ENCODE measurements around the gene CD48. TPM values are rescaled to one million over a fixed set of nuclear protein-coding genes. Genes with fewer than 3 reads are reported as not detected.

CD48 gene
- total RNA-seq, 1 donor from 2014 or later, result not detected

GRCh38 chr1:160681891-160682140, 29.8 kb downstream of the CD48 start:
- TF ChIP-seq CTCF (IDR thresholded peaks at IDR 0.05; ENCODE audit: unreplicated experiment), result no peak
- no peak for DNase-seq (ENCODE audit: low spot score)
- no peak overlapping the region for H3K4me3 Mint-ChIP-seq (ENCODE audit: unreplicated experiment)
- no peak overlapping the region for H3K27ac Mint-ChIP-seq (ENCODE audit: unreplicated experiment)
- H3K36me3 Mint-ChIP-seq (ENCODE audit: low read depth, unreplicated experiment), result peaks cover 4% of the 10 kb centered on the region
- peaks cover 4% of the 10 kb centered on the region for H3K27me3 Mint-ChIP-seq (ENCODE audit: unreplicated experiment)
- H3K9me3 Mint-ChIP-seq (ENCODE audit: unreplicated experiment), result no peaks in the 10 kb centered on the region
- peaks cover 20% of the 10 kb centered on the region for H3K4me1 Mint-ChIP-seq (ENCODE audit: unreplicated experiment)

GRCh38 chr1:160681066-160681890, 30.3 kb downstream of the CD48 start:
- peak; percentile 93 for DNase-seq (ENCODE audit: low spot score)
- H3K4me3 Mint-ChIP-seq (ENCODE audit: unreplicated experiment), result peak overlapping the region; percentile 37
- peaks cover 6% of the 10 kb centered on the region for H3K36me3 Mint-ChIP-seq (ENCODE audit: low read depth, unreplicated experiment)
- no peaks in the 10 kb centered on the region for H3K9me3 Mint-ChIP-seq (ENCODE audit: unreplicated experiment)
- peak; percentile 90 for TF ChIP-seq CTCF (IDR thresholded peaks at IDR 0.05; ENCODE audit: unreplicated experiment)
- H3K27me3 Mint-ChIP-seq (ENCODE audit: unreplicated experiment), result peaks cover 4% of the 10 kb centered on the region
- H3K27ac Mint-ChIP-seq (ENCODE audit: unreplicated experiment), result no peak overlapping the region
- H3K4me1 Mint-ChIP-seq (ENCODE audit: unreplicated experiment), result peaks cover 20% of the 10 kb centered on the region

- Mint-ChIP-seq H3K27me3 (ENCODE audit: unreplicated experiment) (peaks cover 4% of the 10 kb centered on the region), H3K4me3 (ENCODE audit: unreplicated experiment) (no peak overlapping the region), H3K27ac (ENCODE audit: unreplicated experiment) (no peak overlapping the region), H3K4me1 (ENCODE audit: unreplicated experiment) (peaks cover 20% of the 10 kb centered on the region), H3K9me3 (ENCODE audit: unreplicated experiment) (no peaks in the 10 kb centered on the region), H3K36me3 (ENCODE audit: low read depth, unreplicated experiment) (peaks cover 6% of the 10 kb centered on the region)
- DNase-seq (ENCODE audit: low spot score), result no peak
- no peak for TF ChIP-seq CTCF (IDR thresholded peaks at IDR 0.05; ENCODE audit: unreplicated experiment)
These were observed 31.2 kb downstream of the CD48 start for GRCh38 chr1:160680399-160680798.

GRCh38 chr1:160679893-160680292, 31.7 kb downstream of the CD48 start:
- TF ChIP-seq CTCF (IDR thresholded peaks at IDR 0.05; ENCODE audit: unreplicated experiment), result no peak
- peaks cover 20% of the 10 kb centered on the region for H3K4me1 Mint-ChIP-seq (ENCODE audit: unreplicated experiment)
- no peak overlapping the region for H3K27ac Mint-ChIP-seq (ENCODE audit: unreplicated experiment)
- peaks cover 6% of the 10 kb centered on the region for H3K36me3 Mint-ChIP-seq (ENCODE audit: low read depth, unreplicated experiment)
- DNase-seq (ENCODE audit: low spot score), result no peak
- no peak overlapping the region for H3K4me3 Mint-ChIP-seq (ENCODE audit: unreplicated experiment)
- H3K27me3 Mint-ChIP-seq (ENCODE audit: unreplicated experiment), result peaks cover 4% of the 10 kb centered on the region
- no peaks in the 10 kb centered on the region for H3K9me3 Mint-ChIP-seq (ENCODE audit: unreplicated experiment)

- DNase-seq (ENCODE audit: low spot score), result no peak
- peaks cover 4% of the 10 kb centered on the region for H3K27me3 Mint-ChIP-seq (ENCODE audit: unreplicated experiment)
- no peak overlapping the region for H3K27ac Mint-ChIP-seq (ENCODE audit: unreplicated experiment)
- no peak overlapping the region for H3K4me3 Mint-ChIP-seq (ENCODE audit: unreplicated experiment)
- peaks cover 19% of the 10 kb centered on the region for H3K4me1 Mint-ChIP-seq (ENCODE audit: unreplicated experiment)
- H3K36me3 Mint-ChIP-seq (ENCODE audit: low read depth, unreplicated experiment), result peaks cover 6% of the 10 kb centered on the region
- H3K9me3 Mint-ChIP-seq (ENCODE audit: unreplicated experiment), result no peaks in the 10 kb centered on the region
- TF ChIP-seq CTCF (IDR thresholded peaks at IDR 0.05; ENCODE audit: unreplicated experiment), result no peak
These were observed 34.6 kb downstream of the CD48 start for GRCh38 chr1:160676869-160677597.
